ENCODE results near the gene DPH2. TPM values are rescaled to one million over a fixed set of nuclear protein-coding genes. Genes with fewer than 3 reads are reported as not detected.

The DPH2 gene
- total and polyA plus RNA-seq, 10 of the 15 experiments (the other 5 are each of a cell fraction or from before 2014, with no cell fraction given), result 13.1 to 82.9 (median 52.0) TPM

DNA sequence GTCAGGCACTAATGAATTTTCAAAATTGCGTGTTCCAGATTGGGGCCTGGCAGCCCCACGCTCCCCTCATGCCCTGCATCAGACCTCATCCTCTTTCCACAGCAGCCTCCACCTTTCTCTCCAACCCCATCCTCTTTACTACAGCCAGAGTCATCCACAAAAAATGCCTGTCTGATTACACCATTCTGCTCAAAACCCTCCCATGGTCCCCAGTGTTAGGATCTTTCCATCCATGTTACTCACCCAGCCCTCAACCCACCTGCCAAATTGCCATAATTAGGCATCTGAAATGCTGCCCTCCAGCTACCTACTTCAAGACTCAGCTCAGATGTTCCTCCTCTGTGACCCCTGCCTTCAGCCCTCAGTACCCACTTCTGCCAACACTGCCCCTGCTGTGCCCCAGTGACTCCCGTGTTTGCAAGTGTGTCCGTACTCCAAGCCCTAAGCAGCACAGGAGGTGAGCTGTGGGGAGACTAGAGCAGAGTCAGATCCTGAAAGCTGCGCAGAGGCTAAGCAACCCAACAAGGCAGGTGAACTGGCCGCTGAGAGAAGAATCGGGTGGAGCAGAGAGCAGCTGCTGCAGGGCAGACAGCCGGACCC lies 36.9 kb upstream of the DPH2 start:
- in situ Hi-C loops (cut with MboI), result loop anchor here (5.0 kb wide), 1 partner anchor 171 kb away; no protein-coding TSS in a partner anchor
- intact Hi-C loops (cut with micrococcal nuclease; ENCODE audit: unreplicated experiment), result loop anchor here (5.0 kb wide), 1 partner anchor 96 kb away; no protein-coding TSS in a partner anchor

More for the DNA sequence above, 36.9 kb upstream of the DPH2 start:
- peaks cover 11% of the 10 kb centered on the region for H3K4me1 ChIP-seq (ENCODE audit: control insufficient read depth, insufficient read depth, low read length)
- ATAC-seq (no peak), DNase-seq (ENCODE audit: low read depth, low spot score) (no peak), FAIRE-seq (no peak)
- H3K9me3 ChIP-seq (replicated peaks; ENCODE audit: control insufficient read depth, insufficient read depth, low read length), result no peaks in the 10 kb centered on the region
- H3K79me2 ChIP-seq (ENCODE audit: control insufficient read depth, insufficient read depth, low read length), result no peaks in the 10 kb centered on the region
- ChIA-PET RAD21 (ENCODE audit: unreplicated experiment) (interaction anchor here (1.1 to 13.3 kb wide), 4 partner anchors 166 to 403 kb away, joined by 3 to 587 read pairs (median 22); partner anchors contain the start of gene PTPRF), CTCF (interaction anchor here (0.8 to 19.3 kb wide), 8 partner anchors 9 to 403 kb away, joined by 3 to 1117 read pairs (median 30); partner anchors contain the start of genes IPO13 and KDM4A), SMC1A (ENCODE audit: uncharacterized antibody, unreplicated experiment) (interaction anchor here (1.0 to 8.7 kb wide), 7 partner anchors 12 to 311 kb away, joined by 3 to 481 read pairs (median 4); partner anchors contain the start of gene IPO13), POLR2A (interaction anchor here (1.0 kb wide), 1 partner anchor 169 kb away, joined by 4 read pairs; no protein-coding TSS in a partner anchor)
- TF ChIP-seq SUPT20H (IDR thresholded peaks at IDR 0.05; ENCODE audit: borderline replicate concordance, control insufficient read depth, low read depth, low read length), result no peak
- TF ChIP-seq, protein P1, sequence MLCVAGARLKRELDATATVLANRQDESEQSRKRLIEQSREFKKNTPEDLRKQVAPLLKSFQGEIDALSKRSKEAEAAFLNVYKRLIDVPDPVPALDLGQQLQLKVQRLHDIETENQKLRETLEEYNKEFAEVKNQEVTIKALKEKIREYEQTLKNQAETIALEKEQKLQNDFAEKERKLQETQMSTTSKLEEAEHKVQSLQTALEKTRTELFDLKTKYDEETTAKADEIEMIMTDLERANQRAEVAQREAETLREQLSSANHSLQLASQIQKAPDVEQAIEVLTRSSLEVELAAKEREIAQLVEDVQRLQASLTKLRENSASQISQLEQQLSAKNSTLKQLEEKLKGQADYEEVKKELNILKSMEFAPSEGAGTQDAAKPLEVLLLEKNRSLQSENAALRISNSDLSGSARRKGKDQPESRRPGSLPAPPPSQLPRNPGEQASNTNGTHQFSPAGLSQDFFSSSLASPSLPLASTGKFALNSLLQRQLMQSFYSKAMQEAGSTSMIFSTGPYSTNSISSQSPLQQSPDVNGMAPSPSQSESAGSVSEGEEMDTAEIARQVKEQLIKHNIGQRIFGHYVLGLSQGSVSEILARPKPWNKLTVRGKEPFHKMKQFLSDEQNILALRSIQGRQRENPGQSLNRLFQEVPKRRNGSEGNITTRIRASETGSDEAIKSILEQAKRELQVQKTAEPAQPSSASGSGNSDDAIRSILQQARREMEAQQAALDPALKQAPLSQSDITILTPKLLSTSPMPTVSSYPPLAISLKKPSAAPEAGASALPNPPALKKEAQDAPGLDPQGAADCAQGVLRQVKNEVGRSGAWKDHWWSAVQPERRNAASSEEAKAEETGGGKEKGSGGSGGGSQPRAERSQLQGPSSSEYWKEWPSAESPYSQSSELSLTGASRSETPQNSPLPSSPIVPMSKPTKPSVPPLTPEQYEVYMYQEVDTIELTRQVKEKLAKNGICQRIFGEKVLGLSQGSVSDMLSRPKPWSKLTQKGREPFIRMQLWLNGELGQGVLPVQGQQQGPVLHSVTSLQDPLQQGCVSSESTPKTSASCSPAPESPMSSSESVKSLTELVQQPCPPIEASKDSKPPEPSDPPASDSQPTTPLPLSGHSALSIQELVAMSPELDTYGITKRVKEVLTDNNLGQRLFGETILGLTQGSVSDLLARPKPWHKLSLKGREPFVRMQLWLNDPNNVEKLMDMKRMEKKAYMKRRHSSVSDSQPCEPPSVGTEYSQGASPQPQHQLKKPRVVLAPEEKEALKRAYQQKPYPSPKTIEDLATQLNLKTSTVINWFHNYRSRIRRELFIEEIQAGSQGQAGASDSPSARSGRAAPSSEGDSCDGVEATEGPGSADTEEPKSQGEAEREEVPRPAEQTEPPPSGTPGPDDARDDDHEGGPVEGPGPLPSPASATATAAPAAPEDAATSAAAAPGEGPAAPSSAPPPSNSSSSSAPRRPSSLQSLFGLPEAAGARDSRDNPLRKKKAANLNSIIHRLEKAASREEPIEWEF (IDR thresholded peaks at IDR 0.05; ENCODE audit: insufficient replicate concordance, low read depth, low read length), result no peak
- TF ChIP-seq, protein P2, sequence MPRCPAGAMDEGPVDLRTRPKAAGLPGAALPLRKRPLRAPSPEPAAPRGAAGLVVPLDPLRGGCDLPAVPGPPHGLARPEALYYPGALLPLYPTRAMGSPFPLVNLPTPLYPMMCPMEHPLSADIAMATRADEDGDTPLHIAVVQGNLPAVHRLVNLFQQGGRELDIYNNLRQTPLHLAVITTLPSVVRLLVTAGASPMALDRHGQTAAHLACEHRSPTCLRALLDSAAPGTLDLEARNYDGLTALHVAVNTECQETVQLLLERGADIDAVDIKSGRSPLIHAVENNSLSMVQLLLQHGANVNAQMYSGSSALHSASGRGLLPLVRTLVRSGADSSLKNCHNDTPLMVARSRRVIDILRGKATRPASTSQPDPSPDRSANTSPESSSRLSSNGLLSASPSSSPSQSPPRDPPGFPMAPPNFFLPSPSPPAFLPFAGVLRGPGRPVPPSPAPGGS (IDR thresholded peaks at IDR 0.05; ENCODE audit: borderline replicate concordance, insufficient read depth, low read depth, low read length, poor library complexity, severe bottlenecking), result peak; percentile 26
- no peak for TF ChIP-seq CBX3 (IDR thresholded peaks at IDR 0.05; ENCODE audit: borderline replicate concordance, low read depth)
- TF ChIP-seq SREBF2 (IDR thresholded peaks at IDR 0.05; ENCODE audit: low read length), result no peak
- TF ChIP-seq NFIC (IDR thresholded peaks at IDR 0.05; ENCODE audit: low read depth, low read length), result no peak
- no peak overlapping the region for H3K9ac ChIP-seq (ENCODE audit: control insufficient read depth, insufficient read depth, low read length)
- peak overlapping the region; percentile 60; the same call in 1 of the 2 replicates for H3K4me3 ChIP-seq
- H2AFZ ChIP-seq (ENCODE audit: control insufficient read depth, low read depth, low read length), result peak overlapping the region; percentile 52
- no peaks in the 10 kb centered on the region for H3K27me3 ChIP-seq (replicated peaks in 1 of 2; ENCODE audit: control insufficient read depth in 2 of 2, insufficient read depth in 2 of 2, low read length in 1 of 2)
- no peaks in the 10 kb centered on the region for H3K36me3 ChIP-seq (ENCODE audit: control insufficient read depth in 2 of 2, insufficient read depth in 2 of 2, low read length in 1 of 2)
- no peaks in the 10 kb centered on the region for H4K20me1 ChIP-seq (ENCODE audit: control insufficient read depth, insufficient read depth)
- 47% methylated on average over 8 of the region's 8 CpGs for WGBS (ENCODE audit: insufficient coverage, insufficient replicate concordance, low lambda C conversion rate, missing lambda C conversion rate)
- BruUV-seq (replicated peaks), result no TSS peak
- H3K4me2 ChIP-seq (ENCODE audit: control insufficient read depth, insufficient read depth), result peak overlapping the region; percentile 67
- no peak overlapping the region for H3K27ac ChIP-seq (ENCODE audit: control insufficient read depth, insufficient read depth)

All from GM12878 (cell line).